GM20000 (cell line): ENCODE data around the gene CDH13.

Experiments used
- DNase-seq: peaks from one replicate; pipeline ENCODE4 v3.0.0; 2012; ENCODE audit warnings: low spot score
- TF ChIP-seq, protein P1 (sequence below): IDR thresholded peaks from 2 replicates; pipeline ENCODE4 v1.5.1; 2012; ENCODE audit warnings: mild to moderate bottlenecking, control low read depth; ENCODE audit errors: extremely low read depth, missing control alignments

CDH13 gene

DNA sequence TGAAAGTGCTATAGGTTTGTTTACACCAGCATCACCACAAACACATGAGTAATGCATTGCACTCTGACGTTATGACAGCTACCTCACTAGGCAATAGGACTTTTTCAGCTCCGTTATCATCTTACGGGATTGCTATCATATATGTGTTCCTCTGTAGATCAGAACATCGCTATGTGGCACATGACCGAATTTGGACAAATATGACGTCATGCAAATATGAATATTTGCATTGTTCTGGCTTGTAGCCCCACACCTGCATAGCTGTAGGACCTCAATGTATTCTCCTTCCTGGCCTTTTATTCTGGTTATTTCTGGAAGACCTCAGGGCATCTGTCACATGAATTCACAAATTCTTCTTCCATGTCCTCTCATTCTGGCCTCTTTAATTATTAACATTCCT is 393.2 kb downstream of the CDH13 start:
- TF ChIP-seq, protein P1, sequence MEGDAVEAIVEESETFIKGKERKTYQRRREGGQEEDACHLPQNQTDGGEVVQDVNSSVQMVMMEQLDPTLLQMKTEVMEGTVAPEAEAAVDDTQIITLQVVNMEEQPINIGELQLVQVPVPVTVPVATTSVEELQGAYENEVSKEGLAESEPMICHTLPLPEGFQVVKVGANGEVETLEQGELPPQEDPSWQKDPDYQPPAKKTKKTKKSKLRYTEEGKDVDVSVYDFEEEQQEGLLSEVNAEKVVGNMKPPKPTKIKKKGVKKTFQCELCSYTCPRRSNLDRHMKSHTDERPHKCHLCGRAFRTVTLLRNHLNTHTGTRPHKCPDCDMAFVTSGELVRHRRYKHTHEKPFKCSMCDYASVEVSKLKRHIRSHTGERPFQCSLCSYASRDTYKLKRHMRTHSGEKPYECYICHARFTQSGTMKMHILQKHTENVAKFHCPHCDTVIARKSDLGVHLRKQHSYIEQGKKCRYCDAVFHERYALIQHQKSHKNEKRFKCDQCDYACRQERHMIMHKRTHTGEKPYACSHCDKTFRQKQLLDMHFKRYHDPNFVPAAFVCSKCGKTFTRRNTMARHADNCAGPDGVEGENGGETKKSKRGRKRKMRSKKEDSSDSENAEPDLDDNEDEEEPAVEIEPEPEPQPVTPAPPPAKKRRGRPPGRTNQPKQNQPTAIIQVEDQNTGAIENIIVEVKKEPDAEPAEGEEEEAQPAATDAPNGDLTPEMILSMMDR: no peak

DNA sequence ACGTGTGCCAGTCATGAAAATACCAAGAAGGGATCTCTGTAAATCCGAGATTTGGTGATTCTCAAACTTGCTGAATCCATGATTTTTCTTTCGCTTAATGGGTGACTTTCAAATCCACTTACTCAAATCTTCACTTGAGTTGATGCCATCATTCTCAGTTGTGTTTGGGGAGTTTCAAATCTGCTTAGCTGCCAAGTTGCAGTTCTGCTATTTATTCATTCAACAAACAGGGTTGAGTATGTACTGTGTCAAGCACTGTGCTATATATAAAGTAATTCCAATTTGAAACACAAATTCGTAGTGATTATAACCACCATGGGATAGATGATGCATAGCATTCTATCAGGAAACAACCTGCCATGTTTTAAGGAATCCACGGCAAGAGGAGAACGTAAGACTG is 394.3 kb downstream of the CDH13 start:
- TF ChIP-seq, protein P1: no peak
- DNase-seq: no peak

More for the DNA sequence above, 393.2 kb downstream of the CDH13 start:
- no peak for DNase-seq

DNA sequence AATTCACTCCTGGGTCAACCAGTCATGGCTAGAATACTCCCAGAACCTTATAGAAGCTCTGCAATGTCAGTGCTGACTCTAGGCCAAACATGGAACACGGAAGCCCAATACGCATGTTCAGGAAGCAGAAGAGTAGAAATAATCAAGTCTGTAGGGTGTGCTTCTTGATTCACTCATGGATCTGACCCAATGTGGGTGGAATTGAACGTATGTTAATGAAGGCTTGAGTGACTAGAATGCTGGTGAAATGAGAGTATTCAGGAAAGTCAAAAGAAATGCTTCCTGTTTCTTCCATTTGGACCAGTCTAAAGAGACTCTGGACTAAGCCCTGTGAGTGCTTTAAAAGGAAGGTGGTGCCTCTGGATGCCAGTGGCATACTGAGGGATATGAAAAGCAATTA is 395.0 kb downstream of the CDH13 start:
- no peak for DNase-seq
- TF ChIP-seq, protein P1: no peak

DNA sequence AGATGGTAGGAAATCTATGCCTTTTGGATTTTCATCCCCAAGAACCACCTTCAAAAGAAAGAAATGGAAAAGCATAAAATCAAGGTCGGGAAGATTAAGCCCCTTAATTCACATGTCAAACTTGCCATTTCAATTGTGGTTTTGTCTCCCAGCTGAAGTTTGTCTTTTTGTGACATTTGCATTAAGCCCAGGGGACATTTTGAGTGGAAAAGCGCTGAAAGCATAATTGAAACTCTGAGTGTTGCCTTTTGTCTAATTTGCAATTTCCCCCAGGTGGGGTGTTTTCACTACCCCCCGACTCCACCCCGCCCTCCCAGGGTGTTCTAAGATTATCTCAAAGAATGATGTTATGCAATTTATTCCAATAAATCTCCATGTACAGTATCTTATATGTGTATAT is 396.2 kb downstream of the CDH13 start:
- DNase-seq: no peak
- TF ChIP-seq, protein P1: no peak

DNA sequence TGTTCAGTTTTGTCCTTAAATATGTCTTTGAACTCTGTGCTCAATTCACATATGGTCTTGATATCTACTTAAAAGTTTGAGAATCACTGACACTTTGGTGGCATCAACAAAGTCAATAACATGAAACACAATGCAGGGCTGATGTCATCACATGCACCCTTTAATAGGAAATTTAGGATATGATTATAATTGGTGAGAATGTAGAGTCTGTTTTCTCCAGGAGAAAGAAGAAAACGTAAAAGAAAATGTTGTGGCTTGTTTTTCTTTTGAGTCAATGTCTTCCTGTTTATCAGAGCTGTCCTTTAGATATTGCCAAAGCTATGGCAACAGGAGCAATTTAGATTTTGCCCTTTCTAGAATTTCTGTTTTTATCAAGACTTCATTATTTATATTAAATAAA is 396.9 kb downstream of the CDH13 start:
- TF ChIP-seq, protein P1: no peak
- DNase-seq: no peak

DNA sequence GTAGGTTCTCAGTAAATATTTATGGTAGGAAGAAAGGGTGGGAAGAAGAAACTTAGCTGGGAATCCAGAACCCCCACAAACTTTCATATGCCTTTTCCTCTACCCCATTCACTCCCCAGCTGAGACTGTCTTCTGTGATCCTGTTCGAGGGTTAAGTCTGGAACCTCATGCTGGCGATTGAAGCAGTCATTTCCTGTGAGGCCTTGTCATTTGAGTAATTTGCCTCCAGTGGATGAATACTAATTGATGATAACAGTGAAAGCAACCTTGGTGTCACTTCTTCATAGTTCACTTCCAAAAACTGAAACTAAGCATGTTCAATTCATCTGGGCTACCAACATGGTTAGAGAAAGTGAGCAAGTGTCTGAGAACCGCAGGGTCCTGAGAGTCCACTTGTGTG is 401.2 kb downstream of the CDH13 start:
- DNase-seq: no peak
- TF ChIP-seq, protein P1: no peak

DNA sequence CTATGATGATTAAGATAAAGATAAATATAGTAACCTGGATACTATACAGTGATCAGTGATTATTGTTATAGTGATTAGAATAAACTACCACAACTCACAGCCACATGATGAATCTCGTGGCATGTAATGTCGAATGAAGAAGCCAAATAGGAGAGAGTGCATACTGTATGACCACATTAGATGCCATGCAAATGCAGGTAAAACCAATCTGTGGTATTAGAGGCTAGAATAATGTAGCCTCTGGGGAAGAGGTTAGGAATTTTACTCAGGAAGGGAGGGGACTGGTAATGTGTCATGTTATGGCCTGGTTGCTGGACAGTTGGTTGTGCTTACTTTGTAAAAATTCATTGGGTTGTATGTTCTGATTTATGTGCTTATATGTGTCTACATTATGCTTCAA is 402.7 kb downstream of the CDH13 start:
- TF ChIP-seq, protein P1: no peak
- DNase-seq: no peak

DNA sequence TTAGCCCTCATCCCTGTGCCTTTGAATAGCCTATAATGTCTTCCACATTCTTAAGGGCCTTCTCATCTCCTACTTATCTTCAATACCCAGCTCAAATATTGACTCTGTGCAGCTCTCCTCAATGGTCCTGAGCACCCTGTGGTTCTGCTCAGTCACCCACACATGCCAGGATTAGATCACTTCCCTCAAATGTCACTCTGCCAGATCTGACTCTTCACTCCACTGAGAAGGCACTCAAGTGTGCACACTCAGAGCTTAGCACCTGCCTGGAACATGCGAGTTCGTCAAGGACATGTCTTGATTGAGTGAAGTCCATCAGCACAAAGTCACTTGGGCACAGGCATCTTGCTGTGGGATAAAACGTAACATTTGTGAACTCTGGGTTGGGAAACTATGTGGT is 404.8 kb downstream of the CDH13 start:
- TF ChIP-seq, protein P1: no peak
- DNase-seq: no peak
